ENCODE measurements around the gene PRSS38.
A peak's percentile ranks its signal among the peaks of the same experiment; 100 is the strongest.

PRSS38 gene

GRCh38 chr1:227815468-227816409 lies at the start of gene PRSS38:
PRSS38 (plus strand) TSS chr1:227815675; CDS start chr1:227815717, 42 bp downstream.
- DNase-seq, result no peak

GRCh38 chr1:227766015-227766634 lies 49.4 kb upstream of the PRSS38 start:
- DNase-seq, result peak; percentile 76

- no peak for DNase-seq
Measured at GRCh38 chr1:227766653-227767277, 48.7 kb upstream of the PRSS38 start.

- no peak for DNase-seq
Measured at GRCh38 chr1:227767401-227768124, 47.9 kb upstream of the PRSS38 start.

GRCh38 chr1:227768125-227768439 lies 47.4 kb upstream of the PRSS38 start:
- DNase-seq, result no peak

GRCh38 chr1:227768640-227769039 lies 46.8 kb upstream of the PRSS38 start:
- DNase-seq, result no peak

GRCh38 chr1:227769047-227769935 lies 46.2 kb upstream of the PRSS38 start:
- no peak for DNase-seq

- DNase-seq, result no peak
Measured at GRCh38 chr1:227769936-227770494, 45.5 kb upstream of the PRSS38 start.

GRCh38 chr1:227770812-227771211 lies 44.7 kb upstream of the PRSS38 start:
- DNase-seq, result no peak

GRCh38 chr1:227771326-227771725 lies 44.1 kb upstream of the PRSS38 start:
- DNase-seq, result no peak

GRCh38 chr1:227771771-227772170 lies 43.7 kb upstream of the PRSS38 start:
- no peak for DNase-seq

GRCh38 chr1:227773558-227773957 lies 41.9 kb upstream of the PRSS38 start:
- DNase-seq, result no peak

- peak; percentile 37 to 42 for DNase-seq
Measured at GRCh38 chr1:227774051-227774731, 41.3 kb upstream of the PRSS38 start.

- no peak for DNase-seq
Measured at GRCh38 chr1:227774821-227775661, 40.4 kb upstream of the PRSS38 start.

GRCh38 chr1:227775841-227776240 lies 39.6 kb upstream of the PRSS38 start:
- no peak for DNase-seq

GRCh38 chr1:227776331-227776771 lies 39.1 kb upstream of the PRSS38 start:
- DNase-seq, result no peak

- no peak for DNase-seq
Measured at GRCh38 chr1:227777156-227777555, 38.3 kb upstream of the PRSS38 start.

- DNase-seq, result no peak
Measured at GRCh38 chr1:227777646-227778045, 37.8 kb upstream of the PRSS38 start.

GRCh38 chr1:227778401-227778947 lies 37.0 kb upstream of the PRSS38 start:
- no peak for DNase-seq

GRCh38 chr1:227779021-227779441 lies 36.4 kb upstream of the PRSS38 start:
- no peak for DNase-seq
